ENCODE results near the gene TTC12. TPM values are rescaled to one million over a fixed set of nuclear protein-coding genes. Genes with fewer than 3 reads are reported as not detected.
A peak's percentile ranks its signal among the peaks of the same experiment; 100 is the strongest.
"Not testable (repeated sequence)": the region's sequence is repeated elsewhere in the genome, so short reads cannot be mapped to it uniquely, and the experiment has no call there.

Gene TTC12
- polyA plus RNA-seq, 3 donors = 36.9 to 53.5 (median 44.1) TPM

DNA sequence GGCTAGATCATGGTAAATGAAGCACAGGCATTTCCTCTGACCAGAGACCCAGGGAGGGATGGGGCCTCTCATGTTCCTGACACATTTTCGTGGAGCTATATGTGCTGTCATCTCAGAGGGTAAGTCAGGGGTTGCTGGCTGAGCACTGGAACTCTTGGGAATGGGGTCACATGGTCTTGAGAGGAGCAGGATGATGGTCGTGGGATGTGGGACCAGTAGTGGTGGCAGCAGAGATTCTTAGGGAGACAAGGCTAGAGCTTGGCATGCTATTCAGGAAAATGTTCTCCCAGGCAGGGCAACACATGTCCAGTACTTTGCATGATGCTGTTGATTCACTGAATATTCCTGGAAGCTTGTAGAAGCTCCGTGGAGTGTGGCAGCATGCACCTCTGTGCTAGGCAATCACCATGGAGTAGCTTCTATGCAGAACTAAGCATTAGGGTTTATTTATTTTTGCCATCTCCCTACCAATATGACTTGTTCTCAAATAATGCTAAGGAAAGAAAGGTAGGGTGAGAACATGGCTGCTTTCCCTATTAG is 31.4 kb upstream of the TTC12 start:
- DNase-seq (ENCODE audit: low read depth in 3 of 3, low spot score in 2 of 3) = no peak

DNA sequence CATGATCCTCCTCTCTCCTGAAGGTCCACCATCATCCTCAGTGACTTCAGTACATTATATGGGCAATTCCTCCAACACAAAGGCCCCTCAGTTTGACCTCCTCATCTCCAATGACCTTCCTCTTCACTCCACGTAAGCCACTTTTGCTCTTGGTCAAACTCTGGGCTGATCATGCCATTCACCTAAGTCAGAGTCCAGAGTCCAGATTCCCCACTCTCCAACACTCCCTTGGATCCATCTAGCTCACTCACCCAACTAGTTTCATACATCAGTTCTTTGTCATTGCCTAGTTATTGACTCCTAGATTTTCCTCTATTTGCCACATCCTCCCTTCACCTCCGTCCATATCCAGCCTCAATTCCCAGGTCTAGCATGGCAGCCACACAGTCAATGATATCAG is 30.5 kb upstream of the TTC12 start:
- DNase-seq (ENCODE audit: low read depth in 3 of 3, low spot score in 2 of 3) = no peak

DNA sequence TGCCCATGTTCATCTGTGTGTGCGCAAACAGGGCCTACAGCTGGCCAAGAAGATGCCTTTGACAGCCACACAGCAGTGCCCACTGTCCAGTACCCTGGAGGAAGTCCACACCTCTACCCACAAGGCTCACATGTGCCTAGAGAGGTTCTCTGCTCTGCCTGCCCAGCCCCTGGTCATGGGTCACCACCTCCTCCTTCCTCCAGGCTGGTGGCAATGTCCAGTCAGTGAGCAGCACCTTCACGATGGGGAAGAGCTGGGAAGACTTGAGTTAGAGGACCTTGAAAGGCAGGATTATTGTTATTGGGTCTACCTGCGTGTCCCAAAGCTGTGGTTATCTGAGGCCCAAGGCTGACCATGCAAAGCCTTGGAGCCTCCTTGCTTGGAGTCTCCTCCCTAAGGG is 28.4 kb upstream of the TTC12 start:
- DNase-seq (ENCODE audit: low read depth in 3 of 3, low spot score in 2 of 3) = no peak

DNA sequence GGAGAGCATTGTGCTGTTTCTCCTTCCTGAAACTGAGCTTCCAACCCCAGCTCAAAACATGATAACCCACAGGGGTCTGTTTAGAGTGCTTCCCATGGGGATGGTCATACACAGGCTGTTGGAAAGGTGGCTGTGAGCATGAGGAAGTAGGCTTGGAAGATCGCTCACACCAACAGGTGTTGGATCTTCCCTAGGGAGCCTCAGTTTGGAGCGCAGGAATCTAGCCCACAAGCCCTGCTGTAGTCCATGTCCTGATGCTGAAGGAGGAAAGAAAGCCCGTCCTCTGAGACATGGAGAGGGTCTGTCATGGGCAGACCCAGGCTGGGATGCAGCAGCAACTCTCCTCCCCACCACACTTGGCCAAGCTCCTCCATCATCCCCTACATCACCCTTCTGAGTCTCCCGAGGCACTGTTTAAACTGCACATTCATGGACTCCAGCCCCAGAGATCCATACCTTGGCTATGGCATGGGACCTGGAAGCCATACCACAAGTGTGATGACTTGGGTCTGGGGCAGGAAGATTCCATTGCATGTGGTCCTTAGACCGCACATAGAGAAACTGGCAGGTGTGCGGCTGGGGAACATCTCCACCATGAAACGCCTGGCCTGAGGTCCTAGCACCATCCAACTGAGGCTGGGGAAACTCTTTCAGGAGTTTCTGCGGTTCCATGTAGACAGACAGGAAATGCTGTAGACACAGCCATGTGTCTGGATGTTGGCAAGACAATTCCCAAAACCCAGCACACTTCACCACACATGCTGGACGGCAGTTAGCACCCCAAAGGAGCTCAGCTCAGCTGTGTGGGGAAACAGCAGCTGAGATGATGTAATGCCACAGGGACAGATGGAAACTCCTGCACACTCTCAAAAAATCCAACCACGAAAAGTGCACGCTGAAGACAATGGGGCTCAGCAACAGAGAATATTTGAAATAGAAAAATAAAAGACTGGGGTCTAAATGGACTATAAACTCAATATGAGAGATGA is 27.6 kb upstream of the TTC12 start:
- DNase-seq (ENCODE audit: low read depth in 3 of 3, low spot score in 2 of 3) = no peak

DNA sequence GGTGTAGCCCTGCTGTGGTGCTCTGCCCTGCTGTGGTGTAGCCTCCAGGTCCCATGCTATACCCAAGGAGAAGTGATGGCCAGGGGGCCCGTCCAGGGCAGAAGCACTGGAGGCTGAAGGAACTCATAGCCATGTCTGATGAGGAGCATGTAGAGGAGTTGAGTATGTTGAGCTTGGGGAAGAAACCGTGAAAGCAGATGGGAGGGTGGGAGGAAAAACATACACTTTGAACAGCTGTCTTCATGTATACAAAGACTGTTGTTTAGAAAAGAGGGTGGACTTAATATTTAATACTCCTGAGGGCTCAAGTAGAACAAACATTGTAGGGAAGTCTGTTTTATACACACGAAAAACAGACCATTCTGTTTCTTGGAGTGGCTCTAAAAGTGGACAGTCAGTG is 26.6 kb upstream of the TTC12 start:
- no peak for DNase-seq (ENCODE audit: low read depth in 3 of 3, low spot score in 2 of 3)

DNA sequence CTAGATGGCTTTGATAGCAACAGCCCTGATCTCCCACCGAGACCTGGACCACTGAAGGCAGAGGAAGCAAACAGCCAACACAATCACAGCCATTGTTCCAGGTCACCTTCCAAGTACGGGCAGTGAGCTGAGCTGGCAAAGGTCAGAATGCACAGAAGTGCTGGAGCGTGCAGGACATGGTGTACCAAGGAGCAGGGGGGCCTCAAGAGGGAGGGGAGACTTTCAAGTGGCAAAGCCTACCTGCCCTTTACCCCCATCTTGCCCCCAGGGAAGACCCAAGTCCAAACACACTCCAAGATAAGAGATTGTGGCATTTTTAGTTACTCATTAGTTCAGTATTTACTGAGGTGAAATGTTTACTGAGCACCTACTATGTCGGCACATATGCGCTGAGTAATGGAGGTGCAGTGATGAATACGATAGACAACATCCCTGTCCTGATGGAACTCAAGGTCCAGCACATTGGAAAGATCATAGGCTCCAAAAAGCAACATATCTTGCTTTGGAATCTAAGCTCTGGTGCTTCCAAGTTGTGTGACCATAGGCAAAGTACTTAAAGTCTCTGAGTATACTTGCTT is 26.0 kb upstream of the TTC12 start:
- no peak for DNase-seq (ENCODE audit: low read depth in 3 of 3, low spot score in 2 of 3)

DNA sequence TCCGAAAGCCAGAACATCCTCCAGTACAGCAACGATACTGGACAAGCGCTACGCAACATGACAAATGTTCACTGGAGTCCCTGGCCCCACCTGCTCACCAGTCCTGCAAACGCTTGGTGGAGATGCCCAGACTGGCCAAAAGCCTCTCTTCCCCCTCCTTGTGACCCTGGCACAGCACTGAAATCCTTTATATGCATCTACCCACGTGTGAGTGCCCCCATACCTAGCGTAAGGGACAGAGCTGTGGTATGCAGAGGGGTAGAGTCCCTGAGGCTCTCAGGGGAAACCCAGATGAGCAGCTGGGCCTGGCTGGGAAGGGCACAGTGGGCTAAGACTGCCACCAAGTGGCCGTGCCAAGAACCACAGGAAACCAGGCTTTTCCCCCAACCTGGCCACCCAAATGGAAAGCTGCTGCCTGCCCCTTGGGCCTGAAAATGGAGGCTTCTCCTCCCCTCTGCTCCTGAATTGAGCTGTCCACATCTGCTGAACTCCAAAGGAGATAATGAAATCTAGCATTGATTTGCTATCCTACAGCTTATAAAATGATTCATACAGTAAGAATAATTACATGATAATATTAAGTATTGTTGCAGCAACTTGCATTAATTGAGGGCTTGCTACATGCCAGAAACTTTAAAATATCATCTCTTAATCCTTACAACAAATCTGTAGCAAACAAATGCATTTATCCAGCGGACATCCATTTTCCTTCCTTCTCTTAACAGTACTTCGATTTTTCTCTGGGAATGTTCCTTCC is 24.8 kb upstream of the TTC12 start:
- DNase-seq (ENCODE audit: low read depth in 3 of 3, low spot score in 2 of 3) = peak; percentile 36 to 48 (median 45)

DNA sequence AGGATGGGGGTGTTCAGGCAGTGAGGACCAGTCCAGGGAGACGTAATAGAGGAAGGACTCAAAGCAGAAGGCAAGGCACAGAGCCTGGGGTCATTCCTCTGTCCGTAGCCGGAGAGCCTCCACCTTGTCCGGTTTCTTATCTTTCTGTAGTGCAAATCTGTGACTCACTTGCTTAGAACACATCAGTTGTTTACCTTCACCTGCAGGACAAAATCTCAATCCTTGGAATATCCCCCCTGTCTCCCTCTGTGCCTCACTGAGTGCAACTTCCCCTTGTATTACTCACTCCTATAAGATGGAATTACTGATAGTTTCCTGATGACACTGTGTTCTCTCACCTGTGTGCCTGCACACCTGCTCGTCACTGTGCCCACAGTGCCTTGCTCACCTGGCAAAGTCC is 20.4 kb upstream of the TTC12 start:
- DNase-seq (ENCODE audit: low read depth in 3 of 3, low spot score in 2 of 3) = no peak

DNA sequence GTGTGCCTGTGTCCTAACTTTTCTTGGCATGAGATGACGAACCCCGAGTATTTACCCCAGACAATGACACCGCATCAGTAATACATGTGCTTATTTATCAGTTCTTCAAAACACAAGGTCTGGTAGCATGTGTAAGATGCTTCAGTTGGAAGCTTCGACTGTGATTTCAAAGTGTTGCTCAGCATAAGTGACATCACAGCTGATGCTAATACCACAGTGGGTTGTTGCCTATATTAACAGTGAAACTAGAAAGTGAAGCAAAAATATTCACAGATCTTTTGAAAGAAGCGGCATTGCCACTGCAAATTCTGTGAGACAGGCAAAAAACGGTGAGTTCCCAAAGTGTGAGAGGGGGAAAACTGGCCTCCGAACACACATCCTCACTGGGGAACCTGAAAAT is 18.4 kb upstream of the TTC12 start:
- DNase-seq (ENCODE audit: low read depth in 3 of 3, low spot score in 2 of 3) = no peak

DNA sequence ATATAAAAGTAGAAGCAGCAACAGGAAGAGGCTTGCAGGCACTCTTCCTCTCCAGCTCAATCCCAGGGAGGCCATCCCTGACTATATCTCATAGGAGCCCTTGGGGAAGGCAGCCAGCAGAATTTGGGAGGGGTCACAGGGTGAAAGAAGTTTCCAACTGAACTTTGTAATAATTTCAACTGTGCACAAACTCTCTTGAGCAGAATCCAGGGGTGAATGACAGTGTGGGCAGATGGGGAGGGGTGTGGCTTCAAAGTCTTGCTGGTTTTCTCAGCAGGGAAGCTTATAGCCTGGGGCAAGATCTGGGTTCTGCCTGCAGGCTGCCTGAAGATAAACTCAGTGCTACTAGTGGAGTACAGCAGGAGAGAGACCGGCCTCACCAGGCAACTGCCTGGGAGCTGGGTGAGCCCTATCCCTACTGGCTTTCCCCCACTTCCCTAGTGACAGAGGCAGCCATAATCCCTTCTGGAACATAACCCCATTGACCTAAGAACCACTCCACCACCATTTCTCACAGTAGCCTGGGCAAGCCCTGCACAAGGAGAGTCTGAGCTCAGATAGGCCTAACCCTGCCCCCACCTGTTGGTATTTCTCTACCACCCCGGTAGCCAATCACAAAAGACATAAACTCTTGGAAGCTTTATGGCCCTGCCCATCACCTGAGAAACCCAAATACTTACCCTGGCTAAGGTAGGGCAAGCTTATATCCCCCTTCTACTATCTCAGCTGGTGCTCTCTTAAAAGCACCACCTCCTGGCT is 17.8 kb upstream of the TTC12 start:
- DNase-seq (ENCODE audit: low read depth in 3 of 3, low spot score in 2 of 3) = no peak

DNA sequence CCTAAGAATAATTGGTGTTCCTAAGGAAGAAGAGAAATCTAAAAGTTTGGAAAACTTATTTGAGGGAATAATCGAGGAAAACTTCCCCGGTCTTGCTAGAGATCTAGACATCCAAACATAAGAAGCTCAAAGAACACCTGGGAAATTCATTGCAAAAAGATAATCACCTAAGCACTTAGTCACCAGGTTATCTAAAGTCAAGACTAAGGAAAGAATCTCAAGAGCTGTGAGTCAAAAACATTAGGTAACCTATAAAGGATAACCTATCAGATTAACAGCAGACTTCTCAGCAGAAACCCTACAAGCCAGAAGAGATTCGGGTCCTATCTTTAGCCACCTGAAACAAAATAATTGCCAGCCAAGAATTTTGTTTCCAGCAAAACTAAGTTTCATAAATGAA is 15.9 kb upstream of the TTC12 start:
- DNase-seq (ENCODE audit: low read depth in 3 of 3, low spot score in 2 of 3) = not testable (repeated sequence)

DNA sequence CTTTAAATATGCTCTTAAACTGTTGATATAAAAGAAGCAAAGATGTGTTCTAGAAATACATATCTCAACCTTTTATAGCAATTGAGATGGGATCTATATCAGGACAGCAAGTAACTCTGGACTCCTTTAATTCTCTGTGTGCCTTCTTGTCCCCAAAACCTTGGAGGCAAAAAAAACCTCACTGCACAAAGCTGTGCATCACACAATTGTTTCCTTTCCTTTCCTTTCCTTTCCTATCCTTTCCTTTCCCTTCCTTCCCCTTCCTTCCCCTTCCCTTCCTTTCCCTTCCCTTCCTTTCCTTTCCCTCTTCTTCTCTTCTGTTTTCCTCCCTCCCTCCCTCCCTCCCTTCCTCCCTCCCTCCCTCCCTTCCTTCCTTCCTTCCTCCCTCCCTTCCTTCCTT is 9.5 kb upstream of the TTC12 start:
- DNase-seq (ENCODE audit: low read depth in 3 of 3, low spot score in 2 of 3) = no peak

DNA sequence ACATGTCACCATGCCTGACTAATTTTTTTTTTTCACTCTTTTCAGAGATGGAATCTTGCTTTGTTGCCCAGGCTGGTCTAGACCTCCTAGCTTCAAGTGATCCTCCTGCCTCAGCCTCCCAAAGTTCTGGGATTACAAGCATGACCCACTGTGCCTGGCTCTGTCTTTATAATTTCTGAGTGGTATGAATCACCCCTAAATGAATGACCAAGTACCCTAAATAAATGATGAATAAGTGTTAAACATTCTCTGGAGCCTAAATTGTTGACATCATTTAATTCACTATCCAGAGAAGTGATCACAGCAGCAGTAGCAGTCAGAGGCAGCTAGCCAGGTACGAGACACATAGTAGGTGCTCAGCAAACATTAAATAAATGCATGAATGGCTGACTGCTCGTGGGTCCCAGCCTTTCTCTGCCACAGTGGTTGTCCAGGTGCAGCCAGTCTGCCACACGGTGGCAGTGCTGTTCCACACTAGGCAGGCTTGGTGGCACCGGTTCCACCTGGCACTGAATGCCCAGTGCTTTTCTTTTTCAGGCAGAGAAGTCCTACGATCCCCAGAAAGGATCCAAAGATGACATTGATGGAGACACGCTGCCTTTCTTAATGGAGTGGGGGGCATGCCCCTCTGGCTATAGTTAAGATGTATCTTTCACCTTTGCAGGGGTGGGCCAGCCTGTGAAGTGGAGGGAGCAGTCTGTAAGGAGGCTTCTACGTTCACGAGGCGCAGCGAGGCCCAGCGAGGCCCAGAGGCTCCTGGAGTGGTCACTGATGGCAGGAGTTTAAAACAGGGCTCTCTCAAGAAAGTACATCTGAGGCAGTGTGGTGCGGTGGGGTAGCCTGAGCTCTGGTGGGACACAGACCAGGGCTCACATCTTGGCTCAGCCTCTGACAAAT is 8.7 kb upstream of the TTC12 start:
- DNase-seq (ENCODE audit: low read depth in 3 of 3, low spot score in 2 of 3) = peak in 1 of 3 donors; percentile 53

DNA sequence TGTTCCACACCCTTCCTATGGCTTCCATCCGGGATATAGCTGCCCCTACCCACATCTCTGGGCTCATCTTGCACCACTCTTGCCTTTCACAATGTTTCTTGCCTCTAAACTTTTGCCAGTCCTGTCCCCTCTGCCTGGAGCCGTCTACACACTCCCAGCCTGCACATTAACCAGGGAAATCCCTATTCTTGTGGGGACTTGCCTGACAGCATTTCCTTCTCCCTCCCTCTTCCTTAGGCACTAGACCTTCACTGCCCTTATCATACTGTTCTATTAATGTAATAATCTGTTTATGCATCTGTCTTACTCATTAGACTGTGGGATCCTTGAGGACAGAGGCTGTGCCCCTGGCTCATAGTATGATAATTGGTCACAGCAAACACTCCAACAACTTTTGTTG is 5.8 kb upstream of the TTC12 start:
- DNase-seq (ENCODE audit: low read depth in 3 of 3, low spot score in 2 of 3) = no peak

DNA sequence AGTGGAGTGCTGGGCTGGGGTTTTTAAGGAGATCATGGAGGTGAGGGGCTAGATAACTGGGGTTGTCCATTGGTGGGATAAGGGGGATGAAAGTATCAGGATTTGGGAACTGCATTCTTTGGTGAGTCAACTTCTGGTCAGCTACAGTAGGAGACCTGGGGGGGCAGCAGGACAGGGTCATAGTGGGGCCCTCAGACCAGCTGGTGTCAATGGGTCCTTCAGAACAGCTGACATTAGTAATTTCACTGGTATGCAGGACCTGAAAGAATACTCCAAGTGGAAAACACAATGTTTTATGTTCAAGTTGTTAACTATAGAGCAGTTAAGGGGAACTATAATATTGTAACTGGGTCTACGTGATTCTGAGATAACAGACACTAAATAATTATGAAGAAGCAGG is 2.8 kb upstream of the TTC12 start:
- DNase-seq (ENCODE audit: low read depth in 3 of 3, low spot score in 2 of 3) = no peak

DNA sequence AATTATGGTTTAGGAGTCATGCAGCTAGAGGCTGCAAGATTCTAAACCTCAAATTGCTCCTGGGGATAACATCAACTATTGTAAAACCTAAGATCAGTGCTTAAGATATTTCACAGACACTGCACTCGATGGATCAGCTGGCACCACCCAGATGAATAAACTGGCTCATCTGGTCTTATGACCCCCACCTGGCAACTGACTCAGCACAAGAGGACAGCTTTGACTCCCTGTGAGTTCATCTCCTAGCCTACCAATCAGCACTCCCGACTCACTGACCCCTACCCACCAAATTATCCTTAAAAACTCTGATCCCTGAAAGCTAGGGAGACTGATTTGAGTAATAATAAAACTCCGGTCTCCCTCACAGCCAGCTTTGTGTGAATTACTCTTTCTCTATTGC is 782 bp upstream of the TTC12 start:
- DNase-seq (ENCODE audit: low read depth in 3 of 3, low spot score in 2 of 3) = no peak

DNA sequence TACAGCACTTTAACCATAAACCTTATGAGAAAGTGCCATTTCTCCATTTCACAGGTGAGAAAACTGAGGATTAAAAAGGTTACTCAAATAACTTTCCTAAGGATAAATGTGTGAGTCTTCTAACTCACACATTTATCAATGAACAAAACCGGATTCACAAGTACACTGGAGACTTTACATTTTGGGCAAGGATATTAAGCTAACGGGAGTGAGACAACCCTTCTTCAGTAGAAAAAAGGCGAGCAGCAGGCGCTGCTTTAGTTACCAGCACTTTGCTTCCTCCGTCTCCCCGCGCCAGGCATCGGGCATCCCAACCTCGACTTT is 356 bp upstream of the TTC12 start:
- DNase-seq (ENCODE audit: low read depth in 3 of 3, low spot score in 2 of 3) = no peak

DNA sequence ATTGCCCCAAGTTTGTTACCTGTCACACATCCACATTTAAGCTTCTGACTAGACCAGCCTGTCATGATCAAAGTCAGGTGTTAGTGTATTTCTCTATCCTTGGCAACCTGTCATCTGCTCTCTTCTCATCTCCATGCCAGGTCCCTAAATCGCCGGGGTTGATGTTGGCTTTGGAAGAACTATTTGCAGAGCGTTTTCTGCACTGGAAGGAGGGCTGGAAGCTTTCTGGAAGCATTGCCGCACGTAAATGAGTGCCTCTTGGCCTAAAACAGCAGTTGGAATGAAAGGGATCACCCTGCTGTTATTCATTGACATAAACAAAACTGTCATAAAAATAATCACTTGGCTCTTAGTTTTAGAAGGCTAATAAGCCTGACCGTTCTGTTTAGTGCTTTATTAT is 1.4 kb downstream of the TTC12 start:
- no peak for DNase-seq (ENCODE audit: low read depth in 3 of 3, low spot score in 2 of 3)

DNA sequence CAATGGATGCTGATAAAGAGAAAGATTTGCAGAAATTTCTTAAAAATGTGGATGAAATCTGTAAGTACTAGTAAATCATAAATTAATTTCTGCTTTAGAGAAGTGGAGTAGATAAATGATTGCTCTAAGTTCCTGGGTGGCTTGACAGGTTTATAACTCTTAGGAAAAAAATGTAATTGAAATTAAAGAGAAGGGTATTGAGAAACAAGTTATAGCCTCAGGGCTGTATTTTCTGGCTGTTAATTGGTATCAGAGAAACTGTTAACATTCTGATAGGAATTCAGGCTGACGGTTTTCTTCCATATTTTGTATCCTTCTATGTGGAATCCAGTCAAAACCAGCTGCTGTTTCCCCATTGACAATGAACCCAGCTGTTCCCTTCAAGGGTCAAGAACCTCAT is 1.9 kb downstream of the TTC12 start:
- no peak for DNase-seq (ENCODE audit: low read depth in 3 of 3, low spot score in 2 of 3)

DNA sequence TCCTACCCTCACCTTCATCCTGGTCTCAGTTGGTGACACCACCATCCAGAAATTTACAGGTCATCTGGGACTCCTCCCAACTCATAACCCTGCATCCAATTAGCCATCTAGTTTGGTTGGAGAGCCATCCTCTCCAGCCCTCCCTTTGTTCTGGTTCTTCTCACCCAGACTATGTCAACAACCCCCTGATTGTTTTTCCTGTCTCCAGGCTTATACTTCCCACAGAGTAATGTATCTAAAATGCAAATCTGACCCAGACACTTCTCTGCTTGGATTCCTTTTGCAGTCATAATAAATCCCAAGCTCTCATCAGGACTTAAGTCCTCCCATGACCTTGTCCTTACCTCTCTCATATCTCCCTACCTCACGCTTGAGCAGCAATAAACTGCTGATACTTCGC is 3.0 kb downstream of the TTC12 start:
- DNase-seq (ENCODE audit: low read depth in 3 of 3, low spot score in 2 of 3) = no peak
